Activated naive CD4-positive, alpha-beta T cell treated with anti-CD3 and anti-CD28 coated beads, Interleukin-2, amount 50 U/mL, for 16 hours (primary cell): ENCODE results near the gene GOLGA8A.
A peak's percentile ranks its signal among the peaks of the same experiment; 100 is the strongest.
"Not testable (repeated sequence)": the region's sequence is repeated elsewhere in the genome, so short reads cannot be mapped to it uniquely, and the experiment has no call there.

Experiments used
- DNase-seq: peaks from one replicate; pipeline ENCODE4 v3.0.0-alpha.2; 2020

Gene GOLGA8A, protein sequence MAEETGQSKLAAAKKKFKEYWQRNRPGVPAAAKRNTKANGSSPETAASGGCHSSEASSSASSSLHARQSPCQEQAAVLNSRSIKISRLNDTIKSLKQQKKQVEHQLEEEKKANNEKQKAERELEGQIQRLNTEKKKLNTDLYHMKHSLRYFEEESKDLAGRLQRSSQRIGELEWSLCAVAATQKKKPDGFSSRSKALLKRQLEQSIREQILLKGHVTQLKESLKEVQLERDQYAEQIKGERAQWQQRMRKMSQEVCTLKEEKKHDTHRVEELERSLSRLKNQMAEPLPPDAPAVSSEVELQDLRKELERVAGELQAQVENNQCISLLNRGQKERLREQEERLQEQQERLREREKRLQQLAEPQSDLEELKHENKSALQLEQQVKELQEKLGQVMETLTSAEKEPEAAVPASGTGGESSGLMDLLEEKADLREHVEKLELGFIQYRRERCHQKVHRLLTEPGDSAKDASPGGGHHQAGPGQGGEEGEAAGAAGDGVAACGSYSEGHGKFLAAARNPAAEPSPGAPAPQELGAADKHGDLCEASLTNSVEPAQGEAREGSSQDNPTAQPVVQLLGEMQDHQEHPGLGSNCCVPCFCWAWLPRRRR

GRCh38 chr15:34437687-34438086 is at the start of gene GOLGA8A:
GOLGA8A (minus strand) TSS chr15:34437808; CDS start chr15:34389691, 48,117 bp downstream.
- DNase-seq: peak; percentile 89

- no peak for DNase-seq
Measured at GRCh38 chr15:34483644-34484043, 46.0 kb upstream of the GOLGA8A start.

DNA sequence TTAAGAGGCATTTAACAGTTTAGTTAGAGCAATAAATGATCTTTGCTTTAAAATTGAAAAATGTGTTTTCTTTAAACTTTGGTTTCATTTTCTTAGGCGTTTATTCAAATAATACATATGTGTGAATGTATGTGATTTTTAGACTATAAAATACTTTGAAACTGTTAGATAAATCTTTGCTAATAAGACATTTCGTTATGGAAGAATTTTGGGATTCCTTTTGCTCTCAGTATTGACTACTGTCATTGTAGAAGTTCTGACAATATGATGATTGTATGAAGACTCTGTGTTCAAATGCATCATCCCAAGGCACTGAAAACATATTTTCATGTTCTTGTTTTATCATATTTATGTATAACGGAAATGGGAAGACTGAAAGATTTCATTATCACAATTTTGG is 43.8 kb upstream of the GOLGA8A start:
- no peak for DNase-seq

DNA sequence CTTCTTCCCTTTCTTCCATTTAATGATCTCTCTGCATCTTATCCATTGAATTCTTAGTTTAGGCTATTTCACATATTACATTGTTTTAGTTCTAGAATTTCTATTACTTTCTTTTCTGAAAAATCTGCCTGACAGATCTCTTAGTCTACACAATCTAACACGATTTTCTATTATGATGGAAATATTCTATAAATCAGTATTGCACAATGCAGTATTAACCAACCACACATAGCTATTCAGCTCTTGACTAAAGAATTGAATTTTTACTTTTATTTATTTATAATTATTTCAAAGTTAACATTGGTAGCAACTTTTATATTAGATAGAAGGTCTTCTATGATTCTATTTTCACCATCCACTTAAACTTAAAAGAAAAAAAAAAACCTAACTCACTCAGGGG is 36.2 kb upstream of the GOLGA8A start:
- DNase-seq: no peak

GRCh38 chr15:34472947-34473346 is 35.3 kb upstream of the GOLGA8A start:
- DNase-seq: no peak

DNA sequence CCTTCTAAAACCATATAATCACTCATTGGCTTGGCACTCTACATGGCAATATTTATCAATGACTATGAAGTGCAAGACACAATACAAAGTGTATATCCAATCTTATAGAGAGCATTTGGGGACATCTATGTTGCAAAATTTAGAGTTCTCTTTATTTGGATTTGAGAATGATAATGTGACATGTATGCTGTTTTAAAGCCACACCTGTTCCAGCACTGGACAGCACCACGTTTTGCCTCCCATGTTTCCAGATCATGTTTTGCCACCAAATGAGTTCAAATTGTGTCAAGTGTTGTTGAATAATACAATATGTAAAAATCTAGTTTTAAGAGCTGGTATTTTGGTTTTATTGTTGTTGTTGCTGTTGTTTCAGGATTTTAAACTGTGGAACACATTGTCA is 33.3 kb upstream of the GOLGA8A start:
- no peak for DNase-seq

GRCh38 chr15:34470091-34470490 is 32.5 kb upstream of the GOLGA8A start:
- DNase-seq: no peak

DNA sequence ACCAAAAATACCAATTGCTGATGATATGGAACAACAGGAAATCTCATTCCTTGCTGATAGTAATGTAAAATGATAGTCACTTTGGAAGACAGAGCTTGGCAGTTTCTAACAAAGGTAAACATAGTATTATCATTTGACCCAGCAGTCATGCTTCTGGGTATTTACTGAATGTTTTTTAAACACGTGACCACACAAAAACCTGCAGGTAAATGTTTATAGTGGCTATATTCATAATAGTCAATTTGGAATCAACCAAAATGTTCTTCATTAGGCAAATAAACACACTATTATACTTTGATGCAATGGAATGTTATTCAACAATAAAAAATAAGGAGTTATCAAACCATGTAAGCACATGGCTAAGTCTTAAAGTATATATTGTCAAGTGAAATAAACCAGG is 24.1 kb upstream of the GOLGA8A start:
- DNase-seq: no peak

GRCh38 chr15:34460451-34460850 is 22.8 kb upstream of the GOLGA8A start:
- DNase-seq: no peak

DNA sequence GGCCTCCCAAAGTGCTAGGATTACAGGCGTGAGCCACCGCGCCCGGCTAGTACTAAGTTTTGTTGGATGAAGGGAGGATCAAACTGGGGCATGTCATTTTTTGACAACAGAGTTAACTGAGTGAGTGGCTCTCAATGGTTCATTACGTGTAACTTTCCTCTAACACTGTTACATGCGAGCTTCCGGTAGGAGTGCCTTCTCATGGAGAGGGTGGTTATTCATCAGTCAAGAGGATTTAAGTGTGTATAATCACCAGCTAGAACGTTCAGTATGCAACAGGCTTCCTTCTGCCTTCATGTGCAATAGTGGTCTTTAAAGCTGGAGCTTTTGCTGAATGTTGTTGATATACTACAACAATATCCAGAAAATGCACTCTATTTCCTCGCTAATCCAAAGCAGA is 19.1 kb upstream of the GOLGA8A start:
- DNase-seq: no peak

GRCh38 chr15:34442891-34443290 is 5.3 kb upstream of the GOLGA8A start:
- DNase-seq: no peak

GRCh38 chr15:34439878-34440277 is 2.3 kb upstream of the GOLGA8A start:
- DNase-seq: no peak

- peak; percentile 59 for DNase-seq
Measured at GRCh38 chr15:34436956-34437442, 609 bp downstream of the GOLGA8A start.

GRCh38 chr15:34436126-34436955 is 1.3 kb downstream of the GOLGA8A start:
- DNase-seq: peak; percentile 24

DNA sequence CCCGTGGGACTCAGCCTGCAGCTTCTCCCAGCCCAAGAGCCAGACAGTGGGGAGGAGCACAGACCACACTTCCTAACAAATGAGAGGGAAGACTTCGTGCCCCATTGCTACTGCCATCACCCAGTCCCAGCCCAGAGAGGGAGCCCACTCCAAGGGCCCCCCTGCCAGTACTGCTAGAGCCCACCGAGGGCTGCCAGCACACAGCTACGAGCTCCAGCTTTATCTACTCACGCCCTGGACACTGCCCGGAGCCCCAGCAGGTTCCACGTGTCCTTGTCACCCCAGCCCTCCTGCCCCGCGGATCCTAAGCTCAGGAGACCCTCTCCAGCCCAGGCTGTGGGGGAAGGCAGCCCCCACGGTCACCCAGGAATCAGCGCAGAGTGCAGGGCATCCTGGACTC is 1.9 kb downstream of the GOLGA8A start:
- DNase-seq: no peak

DNA sequence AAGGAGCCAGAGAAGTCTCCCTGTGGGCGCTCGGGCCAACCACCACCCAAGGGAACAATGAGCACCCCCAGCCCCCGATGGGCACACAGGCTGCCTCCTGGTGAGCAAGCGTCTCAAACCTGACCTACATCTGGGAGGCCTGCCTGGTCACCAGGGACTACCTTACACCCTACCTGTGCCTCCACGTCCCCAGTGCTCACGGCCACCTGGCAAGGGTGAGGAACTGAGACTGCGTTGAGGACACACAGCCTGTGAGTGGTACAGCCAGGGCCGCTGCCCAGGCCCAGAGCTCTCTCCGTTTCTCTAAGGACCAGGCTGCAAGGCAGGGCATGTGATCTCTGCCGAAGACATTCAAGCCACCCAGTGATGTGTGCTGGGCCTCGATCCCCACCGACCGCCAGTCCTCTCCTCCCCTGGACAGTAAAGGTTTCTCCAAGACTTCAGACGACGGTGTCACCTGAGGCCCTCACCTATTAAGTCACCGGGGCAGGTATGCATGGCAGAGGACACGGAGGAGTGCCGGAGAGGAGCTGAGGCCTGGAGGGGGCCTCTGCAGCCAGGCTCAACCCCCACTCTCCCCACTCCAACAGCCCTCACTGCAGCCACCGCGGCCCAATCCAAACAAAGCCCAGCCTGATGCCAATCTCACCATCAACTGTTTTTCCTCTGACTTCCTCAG is 2.8 kb downstream of the GOLGA8A start:
- DNase-seq: no peak

GRCh38 chr15:34433956-34434626 is 3.5 kb downstream of the GOLGA8A start:
- DNase-seq: not testable (repeated sequence)

DNA sequence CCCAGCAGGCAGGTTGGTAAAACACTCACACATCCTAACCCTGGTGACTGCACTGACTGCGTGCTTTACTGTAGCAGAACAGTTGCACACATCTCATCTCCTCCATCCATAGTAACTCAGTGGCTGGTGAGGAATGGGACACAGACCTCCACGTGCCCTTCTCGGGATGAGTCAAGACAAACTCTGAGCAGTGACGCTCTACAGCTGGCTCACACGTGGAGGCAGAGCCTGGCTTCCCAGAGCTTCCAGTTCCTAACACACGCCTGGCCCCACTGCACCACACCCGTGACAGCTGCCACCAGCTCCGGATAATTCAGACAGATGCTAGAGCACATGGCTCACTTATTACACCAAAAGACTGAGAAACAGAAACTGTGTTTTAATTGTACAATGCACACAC is 7.0 kb downstream of the GOLGA8A start:
- not testable (repeated sequence) for DNase-seq

GRCh38 chr15:34423425-34424090 is 14.1 kb downstream of the GOLGA8A start:
- DNase-seq: not testable (repeated sequence)

DNA sequence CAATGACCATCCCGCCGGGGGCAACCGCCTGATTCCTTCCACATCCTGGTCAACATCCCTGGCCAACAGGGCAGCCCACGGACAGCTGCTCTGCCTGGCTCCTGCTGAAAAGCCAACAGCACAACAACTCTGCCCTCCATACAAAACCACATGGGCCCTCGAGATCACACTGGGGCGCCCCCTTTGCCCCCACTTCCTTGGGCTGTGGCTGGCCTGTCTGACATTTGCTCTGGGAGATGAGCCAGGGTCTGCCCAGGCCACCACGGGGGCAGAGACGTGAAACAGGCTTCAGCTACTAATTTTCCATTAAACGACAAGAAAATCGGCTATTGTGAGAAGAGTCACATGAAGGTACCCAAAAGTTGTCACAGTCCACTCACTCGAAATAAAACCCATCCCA is 16.7 kb downstream of the GOLGA8A start:
- not testable (repeated sequence) for DNase-seq

DNA sequence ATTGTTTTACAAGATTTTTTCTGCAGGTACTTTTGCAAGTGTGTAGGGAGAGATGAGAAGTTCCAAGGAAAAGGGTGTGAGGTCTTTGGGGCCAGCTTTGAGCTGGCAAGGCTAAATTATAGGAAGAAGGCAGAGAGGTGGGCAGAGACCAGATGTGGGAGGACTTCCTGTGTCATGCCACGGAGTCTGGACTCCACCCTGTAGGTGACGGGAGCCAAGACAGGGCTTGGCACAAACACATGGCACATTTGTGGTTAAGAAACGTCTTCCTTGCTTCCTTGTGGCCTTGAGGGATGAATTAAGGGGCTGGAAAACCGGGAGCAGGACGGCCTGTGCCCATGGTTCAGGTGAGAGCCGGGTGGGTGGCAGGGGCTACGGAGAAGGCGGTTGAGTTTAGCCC is 19.2 kb downstream of the GOLGA8A start:
- DNase-seq: not testable (repeated sequence)

- DNase-seq: not testable (repeated sequence)
Measured at GRCh38 chr15:34409511-34409910, 28.1 kb downstream of the GOLGA8A start.
